Spleen (tissue), 11 donors: ENCODE data around the gene ZDHHC3. TPM values are rescaled to one million over a fixed set of nuclear protein-coding genes. Genes with fewer than 3 reads are reported as not detected.

Source experiments
- DNase-seq: peaks from one replicate; pipeline ENCODE4 v3.0.0-alpha.2; 2020
- H3K27ac ChIP-seq, 8 donors: fragments of 200-600 bp; sonication (generic) in 7 of 8; 1 replicate in 4 of 8; 2 replicates in 4 of 8; pipeline versions ENCODE4 v1.5.0 to v1.8.0; 2016 to 2021; ENCODE audit warnings: inconsistent platforms in 4 of 8, mild to moderate bottlenecking in 4 of 8, moderate library complexity in 1 of 8
- H3K27me3 ChIP-seq, 7 donors: fragments of 200-600 bp; sonication (generic) in 6 of 7; replicated peaks in 1 of 7; 1 replicate in 4 of 7; 2 replicates in 3 of 7; pipeline versions ENCODE4 v1.5.0 to v1.8.0; 2016 to 2021; ENCODE audit warnings: inconsistent platforms in 3 of 7, mild to moderate bottlenecking in 1 of 7
- H3K36me3 ChIP-seq, 6 donors: fragments of 200-600 bp; sonication (generic) in 5 of 6; 1 replicate in 4 of 6; 2 replicates in 2 of 6; pipeline versions ENCODE4 v1.5.0 to v1.8.0; 2016 to 2021; ENCODE audit warnings: inconsistent platforms in 2 of 6
- H3K4me1 ChIP-seq, 6 donors: fragments of 200-600 bp; sonication (generic) in 5 of 6; 1 replicate in 3 of 6; 2 replicates in 3 of 6; pipeline versions ENCODE4 v1.5.0 to v1.8.0; 2016 to 2021; ENCODE audit warnings: inconsistent platforms in 3 of 6
- H3K4me3 ChIP-seq, 8 donors: fragments of 200-600 bp; sonication (generic) in 7 of 8; 1 replicate in 4 of 8; 2 replicates in 4 of 8; pipeline versions ENCODE4 v1.5.0 to v1.8.0; 2016 to 2021; ENCODE audit warnings: inconsistent platforms in 4 of 8, mild to moderate bottlenecking in 4 of 8, moderate library complexity in 2 of 8
- H3K9me3 ChIP-seq, 8 donors: fragments of 200-600 bp; sonication (generic) in 7 of 8; 1 replicate in 4 of 8; 2 replicates in 4 of 8; pipeline versions ENCODE4 v1.5.0 to v1.8.0; 2016 to 2021; ENCODE audit warnings: inconsistent platforms in 4 of 8
- POLR2A ChIP-seq, 3 donors: fragments of 450-650 bp; IDR thresholded peaks; one replicate each; pipeline ENCODE4 v1.5.1; 2017; ENCODE audit warnings: antibody characterized with exemption in 3 of 3, mild to moderate bottlenecking in 1 of 3
- POLR2AphosphoS5 ChIP-seq, 3 donors: sonication (generic); formaldehyde crosslinking; IDR thresholded peaks; one replicate each; pipeline ENCODE4 v1.5.1; 2017; ENCODE audit warnings: antibody characterized with exemption in 3 of 3
- WGBS, 5 donors: extraction: QIAGEN DNeasy Blood & Tissue Kit in 3 of 5; methylation state at CpG; one replicate each; pipeline versions ENCODE4 v1.1.5 to v1.1.7; 2013 to 2018; 5-methylcytosine and 5-hydroxymethylcytosine counted together
- intact Hi-C: fragments of 100-400 bp; cut with DNase I; formaldehyde crosslinking; loops from one replicate; pipeline ENCODE4 v1.15.0; 2023; ENCODE audit warnings: low total_unique reads
- polyA plus RNA-seq, 3 donors: library from polyadenylated mRNA; stranded (reverse); fragments of 200-250 nt; gene quantifications; one replicate each; pipeline ENCODE4 v1.2.1, GENCODE V29; 2013
- total RNA-seq, 7 donors: library from RNA; depleted of rRNA in 3 of 7; stranded (reverse); fragments of >200 nt in 3 of 7; fragmentation: NEBNext Ultra II Directional in 4 of 7; extraction: Animal tissue kit (Norgen Biotek cat#: 25700) in 4 of 7; gene quantifications; one replicate each; pipeline versions ENCODE4 v1.1.0 to v1.2.1, GENCODE V29; 2016 to 2021
- TF ChIP-seq, protein P1 (sequence below), 11 experiments: fragments of 200-600 bp in 7 of 11; fragments of 450-650 bp in 4 of 11; sonication (generic) in 4 of 11; IDR thresholded peaks in 8 of 11; conservative IDR thresholded peaks in 3 of 11; 1 replicate in 7 of 11; 2 replicates in 4 of 11; pipeline versions ENCODE4 v1.4.0 to v1.8.0; 2016 to 2021; ENCODE audit warnings: antibody characterized with exemption in 11 of 11, inconsistent platforms in 4 of 11, mild to moderate bottlenecking in 1 of 11
- donor health status: healthy with polysubstance abuse.
- donor health status: DM: no; HTN: no; CAD: no; lungs with moderate emphysema.
- donor health status: DM: no; HTN: no; CAD: no.
- donor health status: Bipolar disorder and iron deficiency.
- donor health status: healthy.
- donor health status: DM: no; HTN: no; CAD: no.
- donor health status: DM: yes; HTN: yes; CAD: no.

The ZDHHC3 gene
- total and polyA plus RNA-seq, 10 donors, result 15.2 to 79.2 (median 65.5) TPM

DNA sequence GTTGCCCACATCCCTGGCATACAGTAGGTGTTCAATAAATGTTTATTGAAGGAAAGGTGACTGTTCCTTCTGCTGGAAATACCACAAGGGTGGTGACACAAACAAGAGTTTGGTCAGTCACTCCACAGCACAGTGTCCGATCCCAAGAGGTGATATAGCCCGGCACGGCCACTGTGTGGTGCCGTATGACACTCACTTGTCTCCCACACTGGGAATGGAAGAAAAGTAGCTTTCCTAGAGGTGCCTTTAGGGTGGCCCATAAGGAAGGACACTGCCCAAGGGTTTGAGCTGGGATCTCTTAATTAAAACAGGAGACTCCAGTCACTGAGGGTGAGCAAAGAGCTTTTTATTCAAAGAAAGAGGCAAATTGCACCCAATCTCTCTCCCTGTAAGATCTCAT is 61.0 kb downstream of the ZDHHC3 start:
- peaks cover 0 to under 1% (median 0%) of the 10 kb centered on the region in 7 donors for H3K27me3 ChIP-seq
- H3K9me3 ChIP-seq, result no peaks in the 10 kb centered on the region
- no peak for DNase-seq
- peaks cover 0 to 4% (median 0%) of the 10 kb centered on the region in 6 donors for H3K4me1 ChIP-seq
- H3K27ac ChIP-seq, result no peak overlapping the region
- TF ChIP-seq POLR2AphosphoS5 (IDR thresholded peaks at IDR 0.05) (no peak), POLR2A (IDR thresholded peaks at IDR 0.05) (no peak)
- TF ChIP-seq, protein P1, sequence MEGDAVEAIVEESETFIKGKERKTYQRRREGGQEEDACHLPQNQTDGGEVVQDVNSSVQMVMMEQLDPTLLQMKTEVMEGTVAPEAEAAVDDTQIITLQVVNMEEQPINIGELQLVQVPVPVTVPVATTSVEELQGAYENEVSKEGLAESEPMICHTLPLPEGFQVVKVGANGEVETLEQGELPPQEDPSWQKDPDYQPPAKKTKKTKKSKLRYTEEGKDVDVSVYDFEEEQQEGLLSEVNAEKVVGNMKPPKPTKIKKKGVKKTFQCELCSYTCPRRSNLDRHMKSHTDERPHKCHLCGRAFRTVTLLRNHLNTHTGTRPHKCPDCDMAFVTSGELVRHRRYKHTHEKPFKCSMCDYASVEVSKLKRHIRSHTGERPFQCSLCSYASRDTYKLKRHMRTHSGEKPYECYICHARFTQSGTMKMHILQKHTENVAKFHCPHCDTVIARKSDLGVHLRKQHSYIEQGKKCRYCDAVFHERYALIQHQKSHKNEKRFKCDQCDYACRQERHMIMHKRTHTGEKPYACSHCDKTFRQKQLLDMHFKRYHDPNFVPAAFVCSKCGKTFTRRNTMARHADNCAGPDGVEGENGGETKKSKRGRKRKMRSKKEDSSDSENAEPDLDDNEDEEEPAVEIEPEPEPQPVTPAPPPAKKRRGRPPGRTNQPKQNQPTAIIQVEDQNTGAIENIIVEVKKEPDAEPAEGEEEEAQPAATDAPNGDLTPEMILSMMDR (IDR thresholded peaks at IDR 0.05 in 8 of 11, conservative IDR thresholded peaks at IDR 0.05 in 3 of 11), result no peak
- WGBS, 5 donors, result 71 to 92% (median 77%) methylated on average over 4 of the region's 4 CpGs
- intact Hi-C loops, result loop anchor here (2.0 kb wide), 1 partner anchor 382 kb away; no protein-coding TSS in a partner anchor
- H3K36me3 ChIP-seq, result peaks cover 0 to 45% (median 10%) of the 10 kb centered on the region in 6 donors
- no peak overlapping the region for H3K4me3 ChIP-seq

DNA sequence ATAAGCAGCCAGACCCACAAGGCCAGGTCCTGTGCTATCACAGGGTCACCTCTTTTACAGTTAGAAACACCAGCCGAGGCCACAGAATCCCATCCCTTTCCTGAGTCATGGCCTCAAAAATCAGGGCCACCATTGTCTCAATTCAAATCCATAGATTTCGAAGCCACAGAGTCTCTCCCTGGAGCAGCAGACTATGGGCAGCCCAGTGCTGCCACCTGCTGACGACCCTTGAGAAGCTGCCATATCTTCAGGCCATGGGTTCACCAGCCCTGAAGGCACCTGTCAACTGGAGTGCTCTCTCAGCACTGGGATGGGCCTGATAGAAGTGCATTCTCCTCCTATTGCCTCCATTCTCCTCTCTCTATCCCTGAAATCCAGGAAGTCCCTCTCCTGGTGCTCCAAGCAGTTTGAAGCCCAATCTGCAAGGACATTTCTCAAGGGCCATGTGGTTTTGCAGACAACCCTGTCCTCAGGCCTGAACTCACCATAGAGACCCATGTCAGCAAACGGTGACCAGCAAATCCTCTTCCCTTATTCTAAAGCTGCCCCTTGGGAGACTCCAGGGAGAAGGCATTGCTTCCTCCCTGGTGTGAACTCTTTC is 62.0 kb downstream of the ZDHHC3 start:
- 15 to 27% (median 26%) methylated on average over 4 of the region's 4 CpGs for WGBS, 5 donors
- Histone ChIP-seq H3K27ac (no peak overlapping the region), H3K4me3 (no peak overlapping the region), H3K27me3 (peaks cover 0 to 10% (median 0%) of the 10 kb centered on the region in 7 donors), H3K9me3 (peaks cover 0 to 5% (median 0%) of the 10 kb centered on the region in 8 donors), H3K36me3 (peaks cover 0 to 35% (median 10%) of the 10 kb centered on the region in 6 donors), H3K4me1 (peaks cover 0 to 4% (median 0%) of the 10 kb centered on the region in 6 donors)
- intact Hi-C loops, result loop anchor here (2.0 kb wide), 1 partner anchor 381 kb away; no protein-coding TSS in a partner anchor
- peak; percentile 84 for DNase-seq
- TF ChIP-seq POLR2A (IDR thresholded peaks at IDR 0.05), result no peak
- TF ChIP-seq POLR2AphosphoS5 (IDR thresholded peaks at IDR 0.05), result peak in 1 of 3 donors; percentile 25
- TF ChIP-seq, protein P1 (IDR thresholded peaks at IDR 0.05 in 8 of 11, conservative IDR thresholded peaks at IDR 0.05 in 3 of 11), result peak; percentile 36 to 86 (median 67)

DNA sequence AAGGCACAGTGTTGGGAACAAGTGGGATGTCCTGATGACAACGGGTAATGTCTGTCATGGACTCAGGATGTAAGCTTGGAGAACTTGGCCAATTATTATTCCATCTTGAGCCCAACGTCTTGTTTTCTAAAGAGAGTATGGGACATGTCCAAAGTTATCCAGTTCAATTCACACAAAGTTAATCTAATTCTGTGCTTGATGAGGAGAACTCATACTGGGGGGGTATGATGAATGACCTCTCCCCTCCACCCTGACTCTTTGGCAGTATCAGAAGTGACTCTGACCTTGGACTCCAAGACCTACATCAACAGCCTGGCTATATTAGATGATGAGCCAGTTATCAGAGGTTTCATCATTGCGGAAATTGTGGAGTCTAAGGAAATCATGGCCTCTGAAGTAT is 65.3 kb downstream of the ZDHHC3 start:
- peaks cover 0 to 3% (median 0%) of the 10 kb centered on the region in 6 donors for H3K36me3 ChIP-seq
- H3K4me3 ChIP-seq, result no peak overlapping the region
- H3K4me1 ChIP-seq, result peaks cover 0 to 4% (median 0%) of the 10 kb centered on the region in 6 donors
- WGBS, 5 donors, result 89 to 95% (median 95%) methylated on average over 3 of the region's 3 CpGs
- H3K27ac ChIP-seq, result no peak overlapping the region
- intact Hi-C loops, result no loop called here
- no peak for TF ChIP-seq POLR2A (IDR thresholded peaks at IDR 0.05)
- TF ChIP-seq, protein P1 (IDR thresholded peaks at IDR 0.05 in 8 of 11, conservative IDR thresholded peaks at IDR 0.05 in 3 of 11), result no peak
- H3K27me3 ChIP-seq, result peaks cover 0 to 14% (median 0%) of the 10 kb centered on the region in 7 donors
- no peak for DNase-seq
- peaks cover 0 to 5% (median 0%) of the 10 kb centered on the region in 8 donors for H3K9me3 ChIP-seq

DNA sequence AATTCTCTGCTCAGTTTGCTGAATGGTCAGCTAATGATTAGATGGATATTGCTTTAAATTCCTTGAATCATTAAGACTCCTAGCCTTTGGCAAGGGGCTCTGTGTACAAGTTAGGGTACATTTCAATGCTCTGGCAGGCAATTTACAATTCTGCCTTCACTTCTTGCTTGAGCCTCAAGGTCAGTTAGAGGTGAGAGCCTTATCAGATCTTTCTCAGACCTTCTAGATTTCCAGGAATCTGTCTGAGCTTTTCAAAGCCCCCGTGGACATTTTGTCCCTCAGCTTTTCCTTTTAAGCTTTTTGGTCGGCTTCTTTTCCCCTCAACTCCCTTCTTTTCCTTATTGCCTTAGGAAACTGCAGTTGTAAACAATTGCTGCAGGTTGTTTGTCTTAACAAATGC is 66.9 kb downstream of the ZDHHC3 start:
- WGBS, 5 donors, result 10 to 23% (median 19%) methylated on average over 2 of the region's 2 CpGs
- Histone ChIP-seq H3K4me1 (peaks cover 0 to 4% (median 0%) of the 10 kb centered on the region in 6 donors), H3K9me3 (peaks cover 0 to 5% (median 0%) of the 10 kb centered on the region in 8 donors), H3K27ac (no peak overlapping the region), H3K27me3 (peaks cover 0 to 14% (median 0%) of the 10 kb centered on the region in 7 donors), H3K36me3 (no peaks in the 10 kb centered on the region), H3K4me3 (no peak overlapping the region)
- TF ChIP-seq, protein P1 (IDR thresholded peaks at IDR 0.05 in 8 of 11, conservative IDR thresholded peaks at IDR 0.05 in 3 of 11), result no peak
- TF ChIP-seq POLR2AphosphoS5 (IDR thresholded peaks at IDR 0.05), result no peak
- TF ChIP-seq POLR2A (IDR thresholded peaks at IDR 0.05), result no peak
- DNase-seq, result no peak
- intact Hi-C loops, result no loop called here
